GM19193 (cell line): Measurements from ENCODE around the gene OTULINL.

Experiments used
- POLR2A ChIP-seq: IDR thresholded peaks from 4 replicates; pipeline ENCODE4 v1.6.1; 2011; ENCODE audit not compliant: insufficient read depth, insufficient read length; ENCODE audit errors: extremely low read depth

The OTULINL gene

GRCh38 chr5:14611737-14612136 lies 30.1 kb downstream of the OTULINL start:
- no peak for TF ChIP-seq POLR2A

GRCh38 chr5:14614490-14614889 lies 32.9 kb downstream of the OTULINL start:
- no peak for TF ChIP-seq POLR2A

- no peak for TF ChIP-seq POLR2A
Observed at GRCh38 chr5:14615365-14615764, 33.8 kb downstream of the OTULINL start.

GRCh38 chr5:14617441-14617840 lies 35.8 kb downstream of the OTULINL start:
- TF ChIP-seq POLR2A, result no peak

- no peak for TF ChIP-seq POLR2A
Observed at GRCh38 chr5:14627270-14627669, 45.7 kb downstream of the OTULINL start.

- no peak for TF ChIP-seq POLR2A
Observed at GRCh38 chr5:14628346-14628745, 46.8 kb downstream of the OTULINL start.

- TF ChIP-seq POLR2A, result no peak
Observed at GRCh38 chr5:14630671-14631070, 49.1 kb downstream of the OTULINL start.

- no peak for TF ChIP-seq POLR2A
Observed at GRCh38 chr5:14635656-14636055, 54.1 kb downstream of the OTULINL start.

- TF ChIP-seq POLR2A, result no peak
Observed at GRCh38 chr5:14640765-14641164, 59.2 kb downstream of the OTULINL start.

- no peak for TF ChIP-seq POLR2A
Observed at GRCh38 chr5:14644623-14645237, 63.1 kb downstream of the OTULINL start.

- no peak for TF ChIP-seq POLR2A
Observed at GRCh38 chr5:14650052-14650451, 68.5 kb downstream of the OTULINL start.

- TF ChIP-seq POLR2A, result no peak
Observed at GRCh38 chr5:14655146-14655741, 73.7 kb downstream of the OTULINL start.

GRCh38 chr5:14656898-14657297 lies 75.3 kb downstream of the OTULINL start:
- TF ChIP-seq POLR2A, result no peak

- TF ChIP-seq POLR2A, result no peak
Observed at GRCh38 chr5:14659821-14660607, 78.4 kb downstream of the OTULINL start.

- no peak for TF ChIP-seq POLR2A
Observed at GRCh38 chr5:14660833-14661232, 79.2 kb downstream of the OTULINL start.
